ENCODE data around the gene ERAL1. TPM values are rescaled to one million over a fixed set of nuclear protein-coding genes. Genes with fewer than 3 reads are reported as not detected.

The ERAL1 gene
- total and polyA plus RNA-seq, 2 experiments from 2014 or later = 77.1 to 121 TPM

GRCh38 chr17:28863953-28864352 lies 9.1 kb downstream of the ERAL1 start:
- no peaks in the 10 kb centered on the region for H3K9me3 Mint-ChIP-seq
- H3K27me3 Mint-ChIP-seq (ENCODE audit: insufficient read depth, low read depth, poor library complexity) = peaks cover 4% of the 10 kb centered on the region
- ATAC-seq (no peak), DNase-seq (ENCODE audit: low spot score) (no peak)
- no peak overlapping the region for H3K4me3 Mint-ChIP-seq
- Histone ChIP-seq H3K4me1 (ENCODE audit: insufficient read depth) (no peaks in the 10 kb centered on the region; the same call in none of the 2 replicates), H2AFZ (no peak overlapping the region), H3K4me2 (no peak overlapping the region), H3K27me3 (ENCODE audit: insufficient read depth) (no peaks in the 10 kb centered on the region), H3K4me3 (no peak overlapping the region), H3K79me2 (replicated peaks; ENCODE audit: insufficient read depth) (no peaks in the 10 kb centered on the region), H3K9me2 (ENCODE audit: insufficient read depth) (no peaks in the 10 kb centered on the region), H3K36me3 (ENCODE audit: insufficient read depth) (peaks cover 1% of the 10 kb centered on the region), H4K20me1 (replicated peaks; ENCODE audit: insufficient read depth) (no peaks in the 10 kb centered on the region), H3K27ac (ENCODE audit: low read depth) (no peak overlapping the region), H3F3A (replicated peaks; ENCODE audit: low read depth) (0 out of 2 replicates have a peak, but pooled peaks cover 7% of the 10 kb centered on the region)
- TF ChIP-seq ZNF114 (CRISPR knock-in tag; IDR thresholded peaks at IDR 0.05) = no peak
- TF ChIP-seq NANOG (IDR thresholded peaks at IDR 0.05; ENCODE audit: borderline replicate concordance) = no peak
- no peak for TF ChIP-seq JUNB (IDR thresholded peaks at IDR 0.05; ENCODE audit: unreplicated experiment)
- no peak for TF ChIP-seq EZH2 (IDR thresholded peaks at IDR 0.05; ENCODE audit: low read depth, unreplicated experiment)
- TF ChIP-seq STAT1 (IDR thresholded peaks at IDR 0.05; ENCODE audit: unreplicated experiment) = no peak
- TF ChIP-seq ZNF462 (CRISPR knock-in tag; IDR thresholded peaks at IDR 0.05) = no peak
- TF ChIP-seq ZNF331 (CRISPR knock-in tag; IDR thresholded peaks at IDR 0.05; ENCODE audit: low read depth) = no peak
- no peak for TF ChIP-seq REST (IDR thresholded peaks at IDR 0.05; ENCODE audit: unreplicated experiment)
- H3K4me1 Mint-ChIP-seq = peaks cover 16% of the 10 kb centered on the region
- peaks cover 18% of the 10 kb centered on the region for H3K36me3 Mint-ChIP-seq (ENCODE audit: low read depth)
- H3K27ac Mint-ChIP-seq = no peak overlapping the region

All from GM23338 (cell line).